HCT116 (cell line): Measurements from ENCODE around the gene LHPP. TPM values are rescaled to one million over a fixed set of nuclear protein-coding genes. Genes with fewer than 3 reads are reported as not detected.

Source experiments
- ATAC-seq: fragments of 200-7000 bp; cut with Tn5 transposase; 2 replicates; pipeline ENCODE4 v1.9.1; 2020; ENCODE audit warnings: mild to moderate bottlenecking, moderate library complexity
- BruUV-seq: library from RNA; stranded (reverse); fragments of 400-500 nt; replicated peaks from 2 replicates; lab custom pipeline; 2021; lab: Mats Ljungman, UMichigan
- CTCF ChIA-PET: fragments of 300-600 bp; sonication (Branson Sonifier 250); formaldehyde crosslinking; loops from one replicate; lab custom pipeline; 2021; ENCODE audit warnings: antibody characterized with exemption; lab: Charles Lee
- POLR2A ChIA-PET: fragments of 300-600, 350-600 bp; sonication (Branson Sonifier 250); formaldehyde crosslinking; loops from one replicate; lab custom pipeline; 2021; ENCODE audit warnings: antibody characterized with exemption; lab: Charles Lee
- RAD21 ChIA-PET, 2 experiments: fragments of 300-600 bp; sonication (Branson Sonifier 250); formaldehyde crosslinking; loops; one replicate each; lab custom pipeline; 2023; ENCODE audit warnings: low total read pairs in 2 of 2; ENCODE audit not compliant: uncharacterized antibody in 2 of 2, unreplicated experiment in 2 of 2, low non-redundant PET in 1 of 2; lab: Charles Lee
- DNase-seq: peaks from one replicate; pipeline ENCODE4 v3.0.0-alpha.2; 2010; ENCODE audit warnings: low read depth, low spot score
- H2AFZ ChIP-seq: fragments of 200-600 bp; shearing (Covaris generic), sonication (generic); 2 replicates; pipeline ENCODE4 v1.6.1; 2017; ENCODE audit warnings: low read depth, mixed run types, mixed read lengths, antibody characterized with exemption, low read length; ENCODE audit not compliant: poor library complexity, severe bottlenecking
- H3K27ac ChIP-seq: 2 replicates; pipeline ENCODE4 v1.5.1; 2012; ENCODE audit warnings: low read depth, low read length
- H3K27me3 ChIP-seq: fragments of 200-600 bp; sonication (generic); 2 replicates; pipeline ENCODE4 v1.6.1; 2016; ENCODE audit warnings: mixed run types, low read length, mixed read lengths; ENCODE audit not compliant: insufficient read depth
- H3K36me3 ChIP-seq, 2 experiments: fragments of 200-500 bp in 1 of 2; fragments of 200-600 bp in 1 of 2; sonication (Bioruptor generic) in 1 of 2; sonication (generic) in 1 of 2; 2 replicates each; pipeline versions ENCODE4 v1.5.1 to v1.6.1; 2014 to 2016; ENCODE audit warnings: low read length in 2 of 2, inconsistent platforms in 1 of 2, mixed read lengths in 1 of 2, mixed run types in 1 of 2; ENCODE audit not compliant: insufficient read depth in 2 of 2, control insufficient read depth in 1 of 2
- H3K4me1 ChIP-seq, 2 experiments: fragments of 200-600 bp in 1 of 2; sonication (generic) in 1 of 2; 2 replicates each; pipeline versions ENCODE4 v1.5.1 to v1.6.1; 2012 to 2017; ENCODE audit warnings: low read length in 2 of 2, inconsistent platforms in 1 of 2, mild to moderate bottlenecking in 1 of 2, mixed read lengths in 1 of 2, mixed run types in 1 of 2, moderate library complexity in 1 of 2; ENCODE audit not compliant: insufficient read depth in 2 of 2, control insufficient read depth in 1 of 2
- H3K4me2 ChIP-seq: fragments of 200-600 bp; sonication (generic); 2 replicates; pipeline ENCODE4 v1.6.1; 2017; ENCODE audit warnings: mixed run types, low read length, mixed read lengths
- H3K4me3 ChIP-seq, 2 experiments: fragments of 200-600 bp in 1 of 2; sonication (generic) in 1 of 2; replicated peaks in 1 of 2; 2 replicates each; pipeline ENCODE4 v1.5.1; 2011 to 2016; ENCODE audit warnings: low read length in 2 of 2, control low read depth in 1 of 2, low read depth in 1 of 2, mild to moderate bottlenecking in 1 of 2, mixed read lengths in 1 of 2, mixed run types in 1 of 2
- H3K79me2 ChIP-seq: fragments of 200-600 bp; sonication (generic); 2 replicates; pipeline ENCODE4 v1.6.1; 2017; ENCODE audit warnings: mild to moderate bottlenecking, mixed run types, low read length, moderate library complexity, mixed read lengths; ENCODE audit not compliant: insufficient read depth
- H3K9ac ChIP-seq: fragments of 200-600 bp; sonication (generic); 2 replicates; pipeline ENCODE4 v1.6.1; 2016; ENCODE audit warnings: low read length, mixed read lengths
- H3K9me2 ChIP-seq: fragments of 200-600 bp; sonication (generic), shearing (Covaris generic); 2 replicates; pipeline ENCODE4 v1.6.1; 2017; ENCODE audit warnings: mixed run types, mild to moderate bottlenecking, moderate library complexity; ENCODE audit not compliant: insufficient read depth
- H3K9me3 ChIP-seq, 2 experiments: fragments of 200-500 bp in 1 of 2; fragments of 200-600 bp in 1 of 2; sonication (Bioruptor generic) in 1 of 2; sonication (generic) in 1 of 2; 2 replicates each; pipeline ENCODE4 v1.6.1; 2014 to 2017; ENCODE audit warnings: low read length in 2 of 2, mixed read lengths in 2 of 2, inconsistent platforms in 1 of 2, low read depth in 1 of 2, mild to moderate bottlenecking in 1 of 2, mixed run types in 1 of 2, moderate library complexity in 1 of 2; ENCODE audit not compliant: control insufficient read depth in 1 of 2, insufficient read depth in 1 of 2
- H4K20me1 ChIP-seq: fragments of 200-600 bp; sonication (generic), shearing (Covaris generic); 2 replicates; pipeline ENCODE4 v1.6.1; 2017; ENCODE audit warnings: mixed run types, mild to moderate bottlenecking, moderate library complexity; ENCODE audit not compliant: insufficient read depth
- ATF3 ChIP-seq: IDR thresholded peaks from 2 replicates; pipeline ENCODE4 v1.6.1; 2012
- CBX3 ChIP-seq: IDR thresholded peaks from 2 replicates; pipeline ENCODE4 v1.6.1; 2012; ENCODE audit warnings: low read depth
- CEBPB ChIP-seq: IDR thresholded peaks from 2 replicates; pipeline ENCODE4 v1.6.1; 2012; ENCODE audit warnings: low read depth
- CTCF ChIP-seq, 3 experiments: fragments of 200-600 bp in 1 of 3; sonication (generic) in 1 of 3; IDR thresholded peaks in 2 of 3; conservative IDR thresholded peaks in 1 of 3; 2 replicates each; pipeline ENCODE4 v1.5.1; 2012 to 2017; ENCODE audit warnings: low read depth in 2 of 3, low read length in 2 of 3, antibody characterized with exemption in 1 of 3, borderline replicate concordance in 1 of 3, control low read depth in 1 of 3, mild to moderate bottlenecking in 1 of 3, mixed read lengths in 1 of 3, mixed run types in 1 of 3, moderate library complexity in 1 of 3; ENCODE audit not compliant: insufficient read depth in 1 of 3
- EGR1 ChIP-seq: IDR thresholded peaks from 2 replicates; pipeline ENCODE4 v1.6.1; 2012; ENCODE audit warnings: low read depth
- ELF1 ChIP-seq: IDR thresholded peaks from 2 replicates; pipeline ENCODE4 v1.6.1; 2012; ENCODE audit warnings: low read depth, borderline replicate concordance
- EZH2phosphoT487 ChIP-seq: fragments of 200-600 bp; IDR thresholded peaks from 2 replicates; pipeline ENCODE4 v1.6.1; 2018; ENCODE audit warnings: antibody characterized with exemption, borderline replicate concordance
- FOSL1 ChIP-seq: IDR thresholded peaks from 2 replicates; pipeline ENCODE4 v1.6.1; 2012; ENCODE audit warnings: low read depth
- JUND ChIP-seq: IDR thresholded peaks from 2 replicates; pipeline ENCODE4 v1.6.1; 2012
- MAX ChIP-seq: IDR thresholded peaks from 2 replicates; pipeline ENCODE4 v1.6.1; 2012
- POLR2A ChIP-seq: IDR thresholded peaks from 2 replicates; pipeline ENCODE4 v1.7.0; 2011; ENCODE audit warnings: borderline replicate concordance; ENCODE audit not compliant: insufficient read depth, insufficient read length; ENCODE audit errors: extremely low read depth
- POLR2AphosphoS5 ChIP-seq: IDR thresholded peaks from 2 replicates; pipeline ENCODE4 v1.6.1; 2011; ENCODE audit warnings: mild to moderate bottlenecking, low read depth, low read length, moderate library complexity
- REST ChIP-seq: IDR thresholded peaks from 2 replicates; pipeline ENCODE4 v1.6.1; 2012; ENCODE audit warnings: low read depth
- SIN3A ChIP-seq: IDR thresholded peaks from 2 replicates; pipeline ENCODE4 v1.6.1; 2012; ENCODE audit warnings: low read depth
- SRF ChIP-seq: IDR thresholded peaks from 2 replicates; pipeline ENCODE4 v1.6.1; 2012; ENCODE audit warnings: low read depth
- TCF7L2 ChIP-seq: IDR thresholded peaks from 2 replicates; pipeline ENCODE4 v1.7.0; 2011; ENCODE audit warnings: borderline replicate concordance, inconsistent platforms; ENCODE audit not compliant: insufficient read depth, insufficient read length; ENCODE audit errors: extremely low read depth
- YY1 ChIP-seq: IDR thresholded peaks from 2 replicates; pipeline ENCODE4 v1.6.1; 2011; ENCODE audit warnings: low read length, low read depth, moderate library complexity, mild to moderate bottlenecking; ENCODE audit not compliant: insufficient replicate concordance; ENCODE audit errors: extremely low read depth
- ZBTB33 ChIP-seq: IDR thresholded peaks from 2 replicates; pipeline ENCODE4 v1.6.1; 2011; ENCODE audit warnings: mild to moderate bottlenecking, low read length, moderate library complexity; ENCODE audit not compliant: insufficient replicate concordance; ENCODE audit errors: extremely low read depth
- ZFX ChIP-seq: fragments of 450-650 bp; IDR thresholded peaks from 2 replicates; pipeline ENCODE4 v1.6.1; 2017
- intact Hi-C: fragments of 100-400 bp; cut with micrococcal nuclease; formaldehyde crosslinking; loops from 2 replicates; pipeline ENCODE4 v1.10.0; 2022
- total RNA-seq: library from RNA; stranded (reverse); gene quantifications from one replicate; pipeline ENCODE4 v1.2.1, GENCODE V29; 2021; ENCODE audit not compliant: unreplicated experiment

Gene LHPP
- total RNA-seq, 1 experiment from 2014 or later = 45.8 TPM

DNA sequence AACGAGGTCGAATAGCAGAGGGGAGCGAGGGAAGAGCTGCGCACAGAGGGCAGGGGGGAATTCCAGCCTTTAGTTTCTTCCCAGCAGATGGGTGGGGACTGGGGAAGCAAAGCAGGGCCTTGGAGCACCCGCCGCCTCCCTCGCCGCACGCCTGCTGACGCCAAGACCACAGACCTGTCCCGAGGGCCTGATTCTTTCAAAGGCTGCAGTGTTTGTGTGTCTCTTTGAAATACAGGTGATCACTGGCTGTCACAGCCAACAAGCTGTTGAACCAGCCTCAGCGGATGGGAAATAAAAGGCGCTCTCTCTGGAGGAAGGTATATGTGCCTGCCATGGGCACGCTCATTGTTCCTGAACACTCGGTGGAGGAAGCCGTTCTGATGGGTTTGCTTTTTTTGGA is 163.3 kb downstream of the LHPP start (continued):
- TF ChIP-seq CBX3 (no peak), JUND (no peak), ELF1 (no peak), ZFX (no peak), SRF (no peak), ATF3 (no peak), CEBPB (no peak), FOSL1 (no peak), YY1 (no peak)

DNA sequence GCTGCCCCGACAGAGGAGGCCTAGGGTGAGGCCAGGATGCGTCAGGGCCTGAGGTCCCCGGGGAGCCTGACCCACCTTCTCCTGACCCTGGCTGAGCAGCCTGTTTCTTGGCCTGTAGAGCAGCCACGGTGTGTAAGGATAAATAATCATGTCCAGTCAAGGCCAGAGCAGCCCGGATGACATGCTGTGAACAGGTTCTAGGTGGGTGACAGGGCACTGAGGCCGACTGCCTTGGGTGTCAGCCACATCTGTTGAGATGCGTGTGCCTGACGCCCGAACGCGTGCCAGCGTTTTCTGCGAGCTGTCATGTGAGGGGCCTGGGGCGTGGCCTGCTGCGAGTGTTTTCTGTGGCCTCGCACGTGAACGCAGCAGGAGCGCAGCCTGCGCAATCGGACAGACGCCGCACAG is 164.2 kb downstream of the LHPP start:
- no peak for DNase-seq
- H3K27ac ChIP-seq = no peak overlapping the region
- intact Hi-C loops = no loop called here
- no peak for TF ChIP-seq EZH2phosphoT487
- TF ChIP-seq REST = no peak
- TF ChIP-seq ZFX = no peak
- TF ChIP-seq EGR1 = no peak
- no peak for TF ChIP-seq SIN3A
- no peak for TF ChIP-seq CEBPB
- no peak for TF ChIP-seq POLR2A
- TF ChIP-seq MAX = no peak
- no peak for TF ChIP-seq ELF1
- no peak for TF ChIP-seq TCF7L2
- no peak for TF ChIP-seq ZBTB33
- TF ChIP-seq CTCF (IDR thresholded peaks at IDR 0.05 in 2 of 3, conservative IDR thresholded peaks at IDR 0.05 in 1 of 3; ENCODE audit: borderline replicate concordance in 1 of 3, insufficient read depth in 1 of 3, low read depth in 2 of 3, low read length in 2 of 3) = no peak
- no peak for TF ChIP-seq SRF
- TF ChIP-seq POLR2AphosphoS5 = no peak
- TF ChIP-seq JUND = no peak

More for the DNA sequence above, 164.2 kb downstream of the LHPP start:
- no peaks in the 10 kb centered on the region for H3K9me3 ChIP-seq
- RAD21 ChIA-PET = no interaction called here
- H3K4me3 ChIP-seq = no peak overlapping the region
- H3K4me1 ChIP-seq = peaks cover 17 to 19% of the 10 kb centered on the region in 2 experiments
- POLR2A ChIA-PET = no interaction called here
- H3K4me2 ChIP-seq = no peak overlapping the region
- no peaks in the 10 kb centered on the region for H4K20me1 ChIP-seq
- CTCF ChIA-PET = no interaction called here
- no peak overlapping the region for H3K9ac ChIP-seq
- no TSS peak for BruUV-seq
- no peaks in the 10 kb centered on the region for H3K79me2 ChIP-seq
- no peak overlapping the region for H2AFZ ChIP-seq
- no peaks in the 10 kb centered on the region for H3K36me3 ChIP-seq
- H3K27me3 ChIP-seq = no peaks in the 10 kb centered on the region
- ATAC-seq = no peak
- H3K9me2 ChIP-seq = no peaks in the 10 kb centered on the region
